GM12878 (cell line): ENCODE results near the gene RNASEL. TPM values are rescaled to one million over a fixed set of nuclear protein-coding genes. Genes with fewer than 3 reads are reported as not detected.

Experiments used
- ATAC-seq: fragments of 200-7000 bp; cut with Tn5 transposase; 3 replicates; pipeline ENCODE4 v1.9.1; 2020; ENCODE audit warnings: mild to moderate bottlenecking, moderate library complexity
- BruUV-seq: library from RNA; stranded (reverse); fragments of 400-500 nt; replicated peaks from 2 replicates; lab custom pipeline; 2021; lab: Mats Ljungman, UMichigan
- CTCF ChIA-PET: fragments of 300-600 bp; sonication (Branson Sonifier 250); formaldehyde crosslinking; extraction: SDS; loops from one replicate; lab custom pipeline; 2021; ENCODE audit warnings: inconsistent platforms; lab: Yijun Ruan, JAX
- POLR2A ChIA-PET: fragments of 350-600 bp; formaldehyde crosslinking; extraction: SDS; loops from one replicate; lab custom pipeline; 2021; ENCODE audit warnings: inconsistent platforms; lab: Charles Lee
- RAD21 ChIA-PET: fragments of 300-600 bp; sonication (Branson Sonifier 250); formaldehyde crosslinking; loops from one replicate; lab custom pipeline; 2023; ENCODE audit warnings: antibody characterized with exemption; ENCODE audit not compliant: unreplicated experiment; lab: Charles Lee
- SMC1A ChIA-PET: fragments of 300-600 bp; sonication (Branson Sonifier 250); formaldehyde crosslinking; loops from one replicate; lab custom pipeline; 2023; ENCODE audit not compliant: unreplicated experiment, uncharacterized antibody; lab: Charles Lee
- DNase-seq: peaks from one replicate; pipeline ENCODE4 v3.0.0-alpha.2; 2011; ENCODE audit warnings: low read depth, low spot score
- FAIRE-seq: peaks from 3 replicates; lab custom pipeline; 2011; peaks lifted over from hg19 to GRCh38; lab: Jason Lieb, UNC
- H2AFZ ChIP-seq: 2 replicates; pipeline ENCODE4 v1.6.0; 2011; ENCODE audit warnings: low read depth, low read length, control low read depth; ENCODE audit not compliant: control insufficient read depth
- H3K27ac ChIP-seq: 2 replicates; pipeline ENCODE4 v1.5.1; 2011; ENCODE audit warnings: control low read depth; ENCODE audit not compliant: control insufficient read depth, insufficient read depth
- H3K27me3 ChIP-seq, 2 experiments: replicated peaks in 1 of 2; 2 replicates each; pipeline versions ENCODE4 v1.6.0 to v1.6.1; 2011; ENCODE audit warnings: low read length in 1 of 2; ENCODE audit not compliant: control insufficient read depth in 2 of 2, insufficient read depth in 2 of 2
- H3K36me3 ChIP-seq, 2 experiments: 2 replicates each; pipeline ENCODE4 v1.5.1; 2011; ENCODE audit warnings: low read length in 1 of 2; ENCODE audit not compliant: control insufficient read depth in 2 of 2, insufficient read depth in 2 of 2
- H3K4me1 ChIP-seq: 2 replicates; pipeline ENCODE4 v1.6.1; 2011; ENCODE audit warnings: mild to moderate bottlenecking, low read length, moderate library complexity, mixed read lengths; ENCODE audit not compliant: control insufficient read depth, insufficient read depth
- H3K4me2 ChIP-seq: 2 replicates; pipeline ENCODE4 v1.6.0; 2011; ENCODE audit warnings: control low read depth; ENCODE audit not compliant: control insufficient read depth, insufficient read depth
- H3K4me3 ChIP-seq: fragments of 200-600 bp; sonication (generic); 2 replicates; pipeline ENCODE4 v1.5.1; 2016
- H3K79me2 ChIP-seq: 2 replicates; pipeline ENCODE4 v1.6.0; 2011; ENCODE audit warnings: low read length; ENCODE audit not compliant: control insufficient read depth, insufficient read depth
- H3K9ac ChIP-seq: 2 replicates; pipeline ENCODE4 v1.8.0; 2011; ENCODE audit warnings: low read length, control low read depth, mixed read lengths; ENCODE audit not compliant: control insufficient read depth, insufficient read depth
- H3K9me3 ChIP-seq: replicated peaks from 3 replicates; pipeline ENCODE4 v1.5.1; 2011; ENCODE audit warnings: mild to moderate bottlenecking, low read length; ENCODE audit not compliant: control insufficient read depth, insufficient read depth
- H4K20me1 ChIP-seq: 2 replicates; pipeline ENCODE4 v1.6.0; 2011; ENCODE audit not compliant: control insufficient read depth, insufficient read depth
- ATF2 ChIP-seq: IDR thresholded peaks from 2 replicates; pipeline ENCODE4 v1.6.1; 2012; ENCODE audit warnings: low read length, inconsistent platforms
- BCL11A ChIP-seq: IDR thresholded peaks from 2 replicates; pipeline ENCODE4 v1.6.1; 2011; ENCODE audit warnings: low read depth, low read length
- BRCA1 ChIP-seq: IDR thresholded peaks from 2 replicates; pipeline ENCODE4 v1.6.1; 2011; ENCODE audit warnings: low read depth, low read length, improper control_type of control experiment
- CEBPB ChIP-seq, 2 experiments: fragments of 150-350 bp in 1 of 2; IDR thresholded peaks; 2 replicates each; pipeline ENCODE4 v1.6.1; 2012 to 2014; ENCODE audit warnings: low read depth in 2 of 2, low read length in 2 of 2, borderline replicate concordance in 1 of 2, inconsistent platforms in 1 of 2
- ETV6 ChIP-seq, 2 experiments: fragments of 450-650 bp in 1 of 2; IDR thresholded peaks in 1 of 2; conservative IDR thresholded peaks in 1 of 2; 2 replicates each; pipeline ENCODE4 v1.6.1; 2014; ENCODE audit warnings: antibody characterized with exemption in 1 of 2, borderline replicate concordance in 1 of 2, low read depth in 1 of 2, mild to moderate bottlenecking in 1 of 2, moderate library complexity in 1 of 2
- FOXM1 ChIP-seq: IDR thresholded peaks from 2 replicates; pipeline ENCODE4 v1.6.1; 2012; ENCODE audit warnings: low read depth, mild to moderate bottlenecking, inconsistent platforms, low read length, moderate library complexity
- HDAC6 ChIP-seq: fragments of 200-600 bp; sonication (generic); IDR thresholded peaks from one replicate; pipeline ENCODE4 v1.8.0; 2017; ENCODE audit warnings: antibody characterized with exemption; ENCODE audit not compliant: unreplicated experiment
- IRF4 ChIP-seq: IDR thresholded peaks from 2 replicates; pipeline ENCODE4 v1.6.1; 2011; ENCODE audit warnings: low read depth, low read length
- KDM1A ChIP-seq: fragments of 200-600 bp; sonication (generic); IDR thresholded peaks from 2 replicates; pipeline ENCODE4 v1.6.1; 2016; ENCODE audit warnings: borderline replicate concordance
- KLF5 ChIP-seq: fragments of 450-650 bp; IDR thresholded peaks from 2 replicates; pipeline ENCODE4 v1.6.1; 2014; ENCODE audit warnings: mild to moderate bottlenecking; ENCODE audit not compliant: partially characterized antibody
- MEF2A ChIP-seq: IDR thresholded peaks from 2 replicates; pipeline ENCODE4 v1.6.1; 2011; ENCODE audit warnings: low read depth, mild to moderate bottlenecking, low read length, moderate library complexity; ENCODE audit not compliant: insufficient read depth
- RAD21 ChIP-seq: IDR thresholded peaks from 2 replicates; pipeline ENCODE4 v1.6.1; 2011; ENCODE audit warnings: mild to moderate bottlenecking, low read depth, low read length, moderate library complexity; ENCODE audit not compliant: insufficient read depth
- SIX5 ChIP-seq: IDR thresholded peaks from 2 replicates; pipeline ENCODE4 v1.6.1; 2011; ENCODE audit warnings: mild to moderate bottlenecking, low read depth, low read length, moderate library complexity; ENCODE audit not compliant: severe bottlenecking
- TARDBP ChIP-seq: IDR thresholded peaks from 2 replicates; pipeline ENCODE4 v1.6.1; 2016; ENCODE audit warnings: borderline replicate concordance
- YBX1 ChIP-seq: fragments of 450-650 bp; IDR thresholded peaks from 2 replicates; pipeline ENCODE4 v1.6.1; 2016; ENCODE audit warnings: antibody characterized with exemption
- WGBS: methylation state at CpG from one replicate; pipeline ENCODE4 v1.1.6; 2016; ENCODE audit warnings: low lambda C conversion rate; ENCODE audit not compliant: insufficient replicate concordance, insufficient coverage; ENCODE audit errors: missing lambda C conversion rate; 5-methylcytosine and 5-hydroxymethylcytosine counted together
- in situ Hi-C: fragments of 300-500 bp; cut with MboI; formaldehyde crosslinking; loops from 9 replicates; pipeline ENCODE4 v1.14.3; 2018; ENCODE audit warnings: mixed read lengths
- intact Hi-C: fragments of 100-400 bp; cut with micrococcal nuclease; formaldehyde crosslinking; loops from one replicate; pipeline ENCODE4 v1.14.2; 2022; ENCODE audit not compliant: unreplicated experiment
- polyA plus RNA-seq, 11 experiments: library from polyadenylated mRNA; depleted of rRNA in 4 of 11; unstranded in 6 of 11; stranded (reverse) in 5 of 11; fragments of >200 nt; fragmentation: Nextera tagmentation in 4 of 11; fragmentation: Illumina TruSeq in 1 of 11; extraction: Ambion mirVana in 4 of 11; extraction: Trizol in 1 of 11; gene quantifications; 1 replicate in 1 of 11; 2 replicates in 10 of 11; pipeline versions ENCODE4 v1.2.1 to v1.2.3, GENCODE V29; 2011 to 2016; ENCODE audit warnings: inconsistent platforms in 2 of 11, missing spikeins in 2 of 11, low read depth in 1 of 11
- total RNA-seq, 4 experiments: library from RNA; depleted of rRNA in 3 of 4; stranded (reverse); fragments of >200 nt in 3 of 4; fragmentation: Illumina TruSeq in 1 of 4; extraction: Trizol in 1 of 4; gene quantifications; 2 replicates each; pipeline versions ENCODE4 v1.2.1 to v1.2.3, GENCODE V29; 2013 to 2021
- TF ChIP-seq, protein P1 (sequence below): fragments of 450-650 bp; conservative IDR thresholded peaks from 2 replicates; pipeline ENCODE4 v1.6.1; 2017; ENCODE audit warnings: mild to moderate bottlenecking, moderate library complexity
- TF ChIP-seq, protein P2 (sequence below): fragments of 450-650 bp; IDR thresholded peaks from 2 replicates; pipeline ENCODE4 v1.6.1; 2018; ENCODE audit warnings: borderline replicate concordance, mild to moderate bottlenecking; ENCODE audit not compliant: partially characterized antibody

The RNASEL gene
- total and polyA plus RNA-seq, 10 of the 15 experiments (the other 5 are each of a cell fraction or from before 2014, with no cell fraction given), result 3.0 to 10.8 (median 5.0) TPM

GRCh38 chr1:182587093-182587492 lies 2.0 kb downstream of the RNASEL start (continued):
- TF ChIP-seq ATF2 (no peak), CEBPB (IDR thresholded peaks at IDR 0.05; ENCODE audit: borderline replicate concordance in 1 of 2, low read depth in 2 of 2, low read length in 2 of 2) (no peak), RAD21 (no peak), MEF2A (no peak), HDAC6 (no peak), SIX5 (no peak), IRF4 (no peak), YBX1 (no peak), KLF5 (no peak)
- TF ChIP-seq, protein P1, sequence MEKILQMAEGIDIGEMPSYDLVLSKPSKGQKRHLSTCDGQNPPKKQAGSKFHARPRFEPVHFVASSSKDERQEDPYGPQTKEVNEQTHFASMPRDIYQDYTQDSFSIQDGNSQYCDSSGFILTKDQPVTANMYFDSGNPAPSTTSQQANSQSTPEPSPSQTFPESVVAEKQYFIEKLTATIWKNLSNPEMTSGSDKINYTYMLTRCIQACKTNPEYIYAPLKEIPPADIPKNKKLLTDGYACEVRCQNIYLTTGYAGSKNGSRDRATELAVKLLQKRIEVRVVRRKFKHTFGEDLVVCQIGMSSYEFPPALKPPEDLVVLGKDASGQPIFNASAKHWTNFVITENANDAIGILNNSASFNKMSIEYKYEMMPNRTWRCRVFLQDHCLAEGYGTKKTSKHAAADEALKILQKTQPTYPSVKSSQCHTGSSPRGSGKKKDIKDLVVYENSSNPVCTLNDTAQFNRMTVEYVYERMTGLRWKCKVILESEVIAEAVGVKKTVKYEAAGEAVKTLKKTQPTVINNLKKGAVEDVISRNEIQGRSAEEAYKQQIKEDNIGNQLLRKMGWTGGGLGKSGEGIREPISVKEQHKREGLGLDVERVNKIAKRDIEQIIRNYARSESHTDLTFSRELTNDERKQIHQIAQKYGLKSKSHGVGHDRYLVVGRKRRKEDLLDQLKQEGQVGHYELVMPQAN, result no peak
- TF ChIP-seq, all 136 proteins: peak for 0

DNA sequence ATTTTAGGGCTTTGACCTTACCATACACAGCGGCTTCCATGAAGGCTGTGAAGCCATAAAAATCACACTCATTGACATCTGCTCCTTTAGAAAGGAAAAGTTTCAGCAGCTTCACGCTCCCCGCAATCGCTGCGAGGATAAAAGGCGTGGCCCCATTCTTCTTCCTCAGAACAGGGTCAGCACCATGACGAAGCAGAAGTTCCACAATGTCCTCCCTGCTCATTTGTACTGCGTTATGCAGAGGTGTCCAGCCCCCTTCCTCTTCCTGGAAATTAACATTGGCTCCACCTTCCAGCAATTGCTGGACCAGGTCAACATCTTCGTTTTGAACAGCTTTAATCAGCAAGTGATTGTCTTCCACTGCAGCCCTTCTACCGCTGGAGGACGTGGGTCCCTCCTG lies 2.7 kb downstream of the RNASEL start:
- ChIA-PET SMC1A (interaction anchor here (1.1 to 28.0 kb wide), 2 partner anchors 137 to 201 kb away, joined by 5 to 1145 read pairs; partner anchors contain the start of gene NPL), CTCF (interaction anchor here (1.1 to 37.4 kb wide), 2 partner anchors 13 to 202 kb away, joined by 3 to 1888 read pairs; partner anchors contain the start of gene NPL), POLR2A (no interaction called here), RAD21 (interaction anchor here (0.9 kb wide), 1 partner anchor 20 kb away, joined by 3 read pairs; no protein-coding TSS in a partner anchor)
- Histone ChIP-seq H2AFZ (no peak overlapping the region), H3K4me3 (no peak overlapping the region), H3K36me3 (no peaks in the 10 kb centered on the region; a peak in 1 of 4 replicates), H3K9me3 (no peaks in the 10 kb centered on the region), H3K79me2 (no peaks in the 10 kb centered on the region), H3K4me2 (no peak overlapping the region), H3K27me3 (no peaks in the 10 kb centered on the region), H3K9ac (no peak overlapping the region), H3K27ac (no peak overlapping the region), H3K4me1 (peaks cover 5% of the 10 kb centered on the region; the same call in 1 of the 2 replicates), H4K20me1 (no peaks in the 10 kb centered on the region)
- FAIRE-seq (no peak), ATAC-seq (no peak), DNase-seq (no peak)
- 96% methylated on average over 11 of the region's 11 CpGs for WGBS
- in situ Hi-C loops, result no loop called here
- intact Hi-C loops, result no loop called here
- BruUV-seq, result TSS peak; percentile 49
- TF ChIP-seq ETV6 (conservative IDR thresholded peaks at IDR 0.05 in 1 of 2, IDR thresholded peaks at IDR 0.05 in 1 of 2; ENCODE audit: borderline replicate concordance in 1 of 2, low read depth in 1 of 2) (no peak), KDM1A (no peak), RAD21 (no peak), BCL11A (no peak), BRCA1 (no peak), FOXM1 (no peak), TARDBP (no peak)
- TF ChIP-seq, protein P2, sequence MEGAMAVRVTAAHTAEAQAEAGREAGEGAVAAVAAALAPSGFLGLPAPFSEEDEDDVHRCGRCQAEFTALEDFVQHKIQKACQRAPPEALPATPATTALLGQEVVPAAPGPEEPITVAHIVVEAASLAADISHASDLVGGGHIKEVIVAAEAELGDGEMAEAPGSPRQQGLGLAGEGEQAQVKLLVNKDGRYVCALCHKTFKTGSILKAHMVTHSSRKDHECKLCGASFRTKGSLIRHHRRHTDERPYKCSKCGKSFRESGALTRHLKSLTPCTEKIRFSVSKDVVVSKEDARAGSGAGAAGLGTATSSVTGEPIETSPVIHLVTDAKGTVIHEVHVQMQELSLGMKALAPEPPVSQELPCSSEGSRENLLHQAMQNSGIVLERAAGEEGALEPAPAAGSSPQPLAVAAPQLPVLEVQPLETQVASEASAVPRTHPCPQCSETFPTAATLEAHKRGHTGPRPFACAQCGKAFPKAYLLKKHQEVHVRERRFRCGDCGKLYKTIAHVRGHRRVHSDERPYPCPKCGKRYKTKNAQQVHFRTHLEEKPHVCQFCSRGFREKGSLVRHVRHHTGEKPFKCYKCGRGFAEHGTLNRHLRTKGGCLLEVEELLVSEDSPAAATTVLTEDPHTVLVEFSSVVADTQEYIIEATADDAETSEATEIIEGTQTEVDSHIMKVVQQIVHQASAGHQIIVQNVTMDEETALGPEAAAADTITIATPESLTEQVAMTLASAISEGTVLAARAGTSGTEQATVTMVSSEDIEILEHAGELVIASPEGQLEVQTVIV, result no peak
